Measurements from ENCODE around the gene MYO18B. TPM values are rescaled to one million over a fixed set of nuclear protein-coding genes. Genes with fewer than 3 reads are reported as not detected.
A peak's percentile ranks its signal among the peaks of the same experiment; 100 is the strongest.

Gene MYO18B
- total and polyA plus RNA-seq, 2 of the 8 experiments (the other 6 are each of a cell fraction or from before 2014, with no cell fraction given), result 0.62 to 0.78 TPM

GRCh38 chr22:25847451-25847850 lies 105.5 kb downstream of the MYO18B start:
- WGBS, 2 experiments (ENCODE audit: extremely low coverage in 1 of 2, insufficient coverage in 1 of 2, insufficient read length in 1 of 2, insufficient replicate concordance in 2 of 2, low coverage in 1 of 2, low lambda C conversion rate in 2 of 2, missing lambda C conversion rate in 1 of 2), result 95% methylated on average over 3 of the region's 3 CpGs; no CpG with 5 or more reads in 1 of the 2 experiments
- Histone ChIP-seq H4K5ac (ENCODE audit: insufficient read length, low read depth, low read length) (no peak overlapping the region), H2AFZ (ENCODE audit: low read length) (no peak overlapping the region), H2AK5ac (ENCODE audit: low read depth, low read length) (no peak overlapping the region), H3K9ac (replicated peaks in 1 of 4; ENCODE audit: extremely low read depth in 1 of 4, low read depth in 3 of 4, low read length in 3 of 4) (no peak overlapping the region), H3K18ac (ENCODE audit: extremely low read depth, low read length) (no peak overlapping the region), H3K4me3 (ENCODE audit: extremely low read depth in 1 of 4, insufficient read depth in 2 of 4, low read depth in 3 of 4, low read length in 4 of 4) (no peak overlapping the region), H3K56ac (replicated peaks; ENCODE audit: insufficient read length, low read depth, low read length) (no peak overlapping the region), H3K9me3 (ENCODE audit: insufficient read depth in 2 of 2, low read depth in 1 of 2, low read length in 1 of 2) (no peaks in the 10 kb centered on the region), H3K4ac (replicated peaks; ENCODE audit: insufficient read length, low read depth, low read length) (no peak overlapping the region), H2BK15ac (ENCODE audit: low read length) (no peak overlapping the region), H4K20me1 (replicated peaks in 1 of 2; ENCODE audit: control insufficient read depth in 1 of 2, insufficient read depth in 2 of 2, low read length in 2 of 2) (no peaks in the 10 kb centered on the region), H4K8ac (ENCODE audit: extremely low read depth, insufficient read depth, low read length) (no peak overlapping the region), H2BK5ac (ENCODE audit: low read depth, low read length) (no peak overlapping the region), H3K79me2 (ENCODE audit: control insufficient read depth in 1 of 2, insufficient read depth in 2 of 2, low read length in 2 of 2) (no peaks in the 10 kb centered on the region), H3K23me2 (ENCODE audit: low read depth, low read length) (no peaks in the 10 kb centered on the region), H2BK120ac (replicated peaks; ENCODE audit: low read depth, low read length) (no peak overlapping the region), H3K27ac (ENCODE audit: low read depth, low read length) (no peak overlapping the region), H3K4me2 (ENCODE audit: insufficient read depth in 1 of 2, low read depth in 2 of 2, low read length in 2 of 2) (no peak overlapping the region), H3K27me3 (replicated peaks in 1 of 4; ENCODE audit: control insufficient read depth in 3 of 4, extremely low read depth in 1 of 4, insufficient read depth in 3 of 4, low read length in 3 of 4) (no peaks in the 10 kb centered on the region), H2BK20ac (ENCODE audit: low read length) (no peak overlapping the region), H4K91ac (replicated peaks; ENCODE audit: insufficient read length, low read length) (no peak overlapping the region), H2BK12ac (ENCODE audit: low read depth, low read length) (no peak overlapping the region), H3K23ac (ENCODE audit: insufficient read length) (no peak overlapping the region), H3K14ac (ENCODE audit: insufficient read length) (no peak overlapping the region), H3K36me3 (ENCODE audit: control insufficient read depth in 2 of 4, insufficient read depth in 4 of 4, low read length in 3 of 4) (no peaks in the 10 kb centered on the region), H3K4me1 (replicated peaks in 1 of 4; ENCODE audit: control insufficient read depth in 3 of 4, insufficient read depth in 4 of 4, low read length in 3 of 4) (peaks cover 0 to 3% (median 0%) of the 10 kb centered on the region in 4 experiments; a peak in 1 of 7 replicates), H3K79me1 (ENCODE audit: low read depth, low read length) (no peaks in the 10 kb centered on the region)
- CTCF ChIA-PET (ENCODE audit: partially characterized antibody), result interaction anchor here (1.0 kb wide), 1 partner anchor 75 kb away, joined by 3 read pairs; no protein-coding TSS in a partner anchor
- peak in 1 of 2 experiments; percentile 26 for DNase-seq (ENCODE audit: low read depth in 1 of 2, low spot score in 2 of 2)
- POLR2A ChIA-PET (ENCODE audit: partially characterized antibody), result no interaction called here
- FAIRE-seq, result no peak
- TF ChIP-seq MAFK (IDR thresholded peaks at IDR 0.05; ENCODE audit: low read depth, low read length) (no peak), TAF1 (IDR thresholded peaks at IDR 0.05; ENCODE audit: low read depth, low read length) (no peak), CBX5 (IDR thresholded peaks at IDR 0.05; ENCODE audit: low read depth, low read length) (no peak), SAP30 (IDR thresholded peaks at IDR 0.05; ENCODE audit: insufficient read depth, insufficient replicate concordance, low read length) (no peak)
